HFF-Myc (cell line): ENCODE results near the gene AHSP.

Experiments used
- DNase-seq: peaks from one replicate; pipeline ENCODE4 v3.0.0-alpha.2; 2011; ENCODE audit warnings: low read depth; ENCODE audit errors: extremely low read depth
- H3K4me3 ChIP-seq: replicated peaks from 2 replicates; pipeline ENCODE4 v1.5.1; 2011; ENCODE audit warnings: low read depth, mild to moderate bottlenecking, control low read depth, low read length
- TF ChIP-seq, protein P1 (sequence below): IDR thresholded peaks from 2 replicates; pipeline ENCODE4 v1.5.1; 2012; ENCODE audit warnings: mild to moderate bottlenecking, low read depth, low read length, control low read depth; ENCODE audit errors: missing control alignments

AHSP gene

GRCh38 chr16:31530405-31530804 lies 2.7 kb downstream of the AHSP start:
- H3K4me3 ChIP-seq = no peak overlapping the region
- TF ChIP-seq, protein P1, sequence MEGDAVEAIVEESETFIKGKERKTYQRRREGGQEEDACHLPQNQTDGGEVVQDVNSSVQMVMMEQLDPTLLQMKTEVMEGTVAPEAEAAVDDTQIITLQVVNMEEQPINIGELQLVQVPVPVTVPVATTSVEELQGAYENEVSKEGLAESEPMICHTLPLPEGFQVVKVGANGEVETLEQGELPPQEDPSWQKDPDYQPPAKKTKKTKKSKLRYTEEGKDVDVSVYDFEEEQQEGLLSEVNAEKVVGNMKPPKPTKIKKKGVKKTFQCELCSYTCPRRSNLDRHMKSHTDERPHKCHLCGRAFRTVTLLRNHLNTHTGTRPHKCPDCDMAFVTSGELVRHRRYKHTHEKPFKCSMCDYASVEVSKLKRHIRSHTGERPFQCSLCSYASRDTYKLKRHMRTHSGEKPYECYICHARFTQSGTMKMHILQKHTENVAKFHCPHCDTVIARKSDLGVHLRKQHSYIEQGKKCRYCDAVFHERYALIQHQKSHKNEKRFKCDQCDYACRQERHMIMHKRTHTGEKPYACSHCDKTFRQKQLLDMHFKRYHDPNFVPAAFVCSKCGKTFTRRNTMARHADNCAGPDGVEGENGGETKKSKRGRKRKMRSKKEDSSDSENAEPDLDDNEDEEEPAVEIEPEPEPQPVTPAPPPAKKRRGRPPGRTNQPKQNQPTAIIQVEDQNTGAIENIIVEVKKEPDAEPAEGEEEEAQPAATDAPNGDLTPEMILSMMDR = no peak
- no peak for DNase-seq

GRCh38 chr16:31531096-31531495 lies 3.4 kb downstream of the AHSP start:
- DNase-seq = no peak
- H3K4me3 ChIP-seq = no peak overlapping the region
- TF ChIP-seq, protein P1 = no peak

- no peak for DNase-seq
- H3K4me3 ChIP-seq = no peak overlapping the region
- TF ChIP-seq, protein P1 = no peak
Observed at GRCh38 chr16:31532120-31532519, 4.4 kb downstream of the AHSP start.

DNA sequence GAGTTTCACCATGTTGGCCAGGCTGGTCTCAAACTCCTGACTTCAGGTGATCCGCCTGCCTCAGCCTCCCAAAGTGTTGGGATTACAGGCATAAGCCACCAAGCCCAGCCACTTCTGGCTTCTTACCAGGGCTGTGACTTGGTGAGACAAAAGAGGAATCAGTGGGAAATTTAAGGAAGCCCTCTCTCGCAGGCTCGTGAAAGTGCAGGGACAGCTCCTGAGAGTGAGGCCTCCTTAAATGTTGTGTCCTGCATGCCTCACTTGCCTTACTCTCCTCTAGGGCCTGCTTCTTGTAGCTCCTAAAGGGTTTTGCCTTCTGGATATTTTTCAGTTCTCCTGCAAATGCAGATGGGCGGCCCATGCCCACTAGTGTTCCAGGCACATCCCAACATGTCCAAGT lies 5.2 kb downstream of the AHSP start:
- TF ChIP-seq, protein P1 = no peak
- no peak for DNase-seq
- no peak overlapping the region for H3K4me3 ChIP-seq

GRCh38 chr16:31535737-31536136 lies 8.0 kb downstream of the AHSP start:
- TF ChIP-seq, protein P1 = no peak
- H3K4me3 ChIP-seq = no peak overlapping the region
- DNase-seq = no peak

DNA sequence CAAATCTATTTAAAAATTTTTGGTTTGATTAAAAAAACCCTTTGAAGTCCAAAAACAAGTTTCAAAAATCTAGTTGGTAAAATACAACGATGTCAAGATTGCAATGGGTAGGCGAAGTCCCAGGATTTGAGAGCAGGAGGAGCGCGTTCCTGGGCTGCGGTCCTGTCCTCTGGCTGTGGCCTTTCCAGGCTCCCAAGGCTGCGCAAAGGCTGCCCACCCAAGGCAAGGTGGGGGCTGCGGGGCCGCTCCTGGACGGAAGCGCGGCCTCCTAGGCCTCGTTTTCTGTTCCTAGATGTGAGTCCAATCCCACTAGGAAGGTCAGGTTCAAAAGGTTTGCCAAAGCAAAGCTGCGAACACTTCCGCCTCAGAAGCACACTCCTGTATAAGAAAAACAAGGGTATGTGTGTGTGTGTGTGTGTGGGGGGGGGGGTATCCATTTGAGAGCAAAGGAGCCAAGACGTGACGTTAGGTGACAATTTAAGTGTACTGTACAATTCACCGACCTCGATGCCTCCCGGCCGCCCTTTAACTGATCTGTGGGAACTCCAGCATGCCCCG lies 9.2 kb downstream of the AHSP start:
- no peak overlapping the region for H3K4me3 ChIP-seq
- TF ChIP-seq, protein P1 = no peak
- no peak for DNase-seq
